ENCODE results near the gene MAP3K13.
"Not testable (repeated sequence)": the region's sequence is repeated elsewhere in the genome, so short reads cannot be mapped to it uniquely, and the experiment has no call there.

Gene MAP3K13

DNA sequence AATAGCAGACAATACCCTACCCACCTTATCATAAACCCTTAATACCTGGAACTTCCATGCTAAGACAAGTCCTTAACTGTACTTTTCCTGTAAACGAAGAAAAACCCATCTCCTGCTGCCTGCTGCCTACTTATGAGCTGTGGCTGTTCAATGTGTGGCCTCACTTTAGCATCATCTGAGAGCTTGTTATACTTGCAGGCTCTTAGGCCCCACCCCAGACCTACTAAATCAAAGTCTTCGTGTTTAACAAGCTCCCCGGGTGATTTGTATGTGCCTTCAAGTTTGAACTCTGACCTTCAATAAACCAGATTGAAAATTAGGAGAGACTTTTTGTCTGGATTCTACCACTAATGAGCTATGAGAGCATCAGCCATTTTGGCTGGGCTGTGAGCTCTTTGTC lies 106.6 kb downstream of the MAP3K13 start:
- TF ChIP-seq, protein P1, sequence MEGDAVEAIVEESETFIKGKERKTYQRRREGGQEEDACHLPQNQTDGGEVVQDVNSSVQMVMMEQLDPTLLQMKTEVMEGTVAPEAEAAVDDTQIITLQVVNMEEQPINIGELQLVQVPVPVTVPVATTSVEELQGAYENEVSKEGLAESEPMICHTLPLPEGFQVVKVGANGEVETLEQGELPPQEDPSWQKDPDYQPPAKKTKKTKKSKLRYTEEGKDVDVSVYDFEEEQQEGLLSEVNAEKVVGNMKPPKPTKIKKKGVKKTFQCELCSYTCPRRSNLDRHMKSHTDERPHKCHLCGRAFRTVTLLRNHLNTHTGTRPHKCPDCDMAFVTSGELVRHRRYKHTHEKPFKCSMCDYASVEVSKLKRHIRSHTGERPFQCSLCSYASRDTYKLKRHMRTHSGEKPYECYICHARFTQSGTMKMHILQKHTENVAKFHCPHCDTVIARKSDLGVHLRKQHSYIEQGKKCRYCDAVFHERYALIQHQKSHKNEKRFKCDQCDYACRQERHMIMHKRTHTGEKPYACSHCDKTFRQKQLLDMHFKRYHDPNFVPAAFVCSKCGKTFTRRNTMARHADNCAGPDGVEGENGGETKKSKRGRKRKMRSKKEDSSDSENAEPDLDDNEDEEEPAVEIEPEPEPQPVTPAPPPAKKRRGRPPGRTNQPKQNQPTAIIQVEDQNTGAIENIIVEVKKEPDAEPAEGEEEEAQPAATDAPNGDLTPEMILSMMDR (conservative IDR thresholded peaks at IDR 0.05; ENCODE audit: low read length), result no peak
- no peak for DNase-seq (ENCODE audit: low read depth)
- H3K4me3 ChIP-seq (ENCODE audit: low read length), result no peak overlapping the region

DNA sequence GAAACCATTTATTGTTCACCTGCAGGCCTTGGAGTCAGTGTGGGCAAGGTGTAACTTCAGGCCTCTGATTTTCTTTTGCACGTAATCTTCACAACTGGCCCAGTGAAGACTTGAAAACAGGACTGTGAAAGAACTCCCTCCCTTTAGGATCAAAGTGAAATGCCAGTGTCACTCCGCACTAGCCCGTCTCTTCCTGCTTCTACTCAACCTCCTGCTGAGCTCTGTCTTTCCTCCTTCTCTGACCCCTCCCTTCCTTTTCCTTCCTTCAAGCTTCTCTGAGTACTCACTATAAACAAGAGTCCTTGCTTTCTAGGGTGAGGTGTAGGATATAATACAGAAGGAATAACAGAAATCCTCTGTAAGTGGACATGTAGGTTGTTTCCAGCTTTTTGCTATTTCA lies 107.4 kb downstream of the MAP3K13 start:
- TF ChIP-seq, protein P1 (conservative IDR thresholded peaks at IDR 0.05; ENCODE audit: low read length), result no peak
- no peak for DNase-seq (ENCODE audit: low read depth)
- no peak overlapping the region for H3K4me3 ChIP-seq (ENCODE audit: low read length)

DNA sequence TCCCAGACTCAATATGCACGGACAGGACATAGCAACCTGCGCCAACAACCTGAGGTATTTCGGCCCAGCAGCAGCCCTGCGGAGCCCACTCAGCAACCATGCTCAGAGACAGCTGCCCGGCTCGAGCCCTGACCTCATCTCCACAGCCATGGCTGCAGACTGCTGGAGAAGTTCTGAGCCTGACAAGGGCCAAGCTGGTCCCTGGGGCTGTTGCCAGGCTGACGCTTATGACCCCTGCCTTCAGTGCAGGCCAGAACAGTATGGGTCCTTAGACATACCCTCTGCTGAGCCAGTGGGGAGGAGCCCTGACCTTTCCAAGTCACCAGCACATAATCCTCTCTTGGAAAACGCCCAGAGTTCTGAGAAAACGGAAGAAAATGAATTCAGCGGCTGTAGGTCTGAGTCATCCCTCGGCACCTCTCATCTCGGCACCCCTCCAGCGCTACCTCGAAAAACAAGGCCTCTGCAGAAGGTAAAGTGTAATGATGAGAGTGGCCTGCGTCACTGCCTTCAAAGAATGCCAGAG lies 110.4 kb downstream of the MAP3K13 start:
- TF ChIP-seq, protein P1 (conservative IDR thresholded peaks at IDR 0.05; ENCODE audit: low read length), result no peak
- no peak overlapping the region for H3K4me3 ChIP-seq (ENCODE audit: low read length)
- DNase-seq (ENCODE audit: low read depth), result no peak

DNA sequence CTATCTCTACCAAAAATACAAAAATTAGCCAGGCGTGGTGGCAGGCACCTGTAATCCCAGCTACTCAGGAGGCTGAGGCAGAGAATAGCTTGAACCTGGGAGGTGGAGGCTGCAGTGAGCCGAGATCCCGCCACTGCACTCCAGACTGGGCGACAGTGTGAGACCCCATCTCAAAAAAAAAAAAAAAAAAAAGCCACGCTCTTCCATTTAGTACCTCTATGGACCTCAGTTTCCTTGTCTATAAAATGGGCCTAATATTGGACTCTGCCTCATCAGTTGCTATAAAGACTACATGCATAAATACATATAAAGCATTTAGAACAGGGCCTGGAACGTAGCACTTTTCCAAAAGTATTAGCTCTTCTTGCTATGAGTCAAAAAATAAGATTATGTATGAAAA lies 112.0 kb downstream of the MAP3K13 start:
- not testable (repeated sequence) for H3K4me3 ChIP-seq (ENCODE audit: low read length); DNase-seq (ENCODE audit: low read depth)

DNA sequence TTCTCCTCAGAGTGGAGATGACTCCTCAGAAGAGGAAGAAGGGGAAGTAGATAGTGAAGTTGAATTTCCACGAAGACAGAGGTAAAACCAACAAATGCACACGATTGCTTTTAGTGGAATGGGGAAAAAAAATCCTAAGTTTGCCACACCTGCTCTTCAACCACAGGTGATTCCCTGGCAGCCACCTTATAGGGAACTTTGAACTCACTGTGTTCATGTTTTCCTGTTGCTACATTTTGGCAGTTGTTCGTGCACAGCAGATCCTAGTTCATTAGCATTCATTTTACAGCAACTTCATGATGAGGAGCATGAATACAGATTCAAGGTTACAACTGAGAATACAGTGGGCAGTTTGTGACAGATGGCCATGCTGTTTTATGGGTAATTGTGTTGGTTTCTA lies 114.4 kb downstream of the MAP3K13 start:
- no peak overlapping the region for H3K4me3 ChIP-seq (ENCODE audit: low read length)
- DNase-seq (ENCODE audit: low read depth), result no peak
- TF ChIP-seq, protein P1 (conservative IDR thresholded peaks at IDR 0.05; ENCODE audit: low read length), result no peak

DNA sequence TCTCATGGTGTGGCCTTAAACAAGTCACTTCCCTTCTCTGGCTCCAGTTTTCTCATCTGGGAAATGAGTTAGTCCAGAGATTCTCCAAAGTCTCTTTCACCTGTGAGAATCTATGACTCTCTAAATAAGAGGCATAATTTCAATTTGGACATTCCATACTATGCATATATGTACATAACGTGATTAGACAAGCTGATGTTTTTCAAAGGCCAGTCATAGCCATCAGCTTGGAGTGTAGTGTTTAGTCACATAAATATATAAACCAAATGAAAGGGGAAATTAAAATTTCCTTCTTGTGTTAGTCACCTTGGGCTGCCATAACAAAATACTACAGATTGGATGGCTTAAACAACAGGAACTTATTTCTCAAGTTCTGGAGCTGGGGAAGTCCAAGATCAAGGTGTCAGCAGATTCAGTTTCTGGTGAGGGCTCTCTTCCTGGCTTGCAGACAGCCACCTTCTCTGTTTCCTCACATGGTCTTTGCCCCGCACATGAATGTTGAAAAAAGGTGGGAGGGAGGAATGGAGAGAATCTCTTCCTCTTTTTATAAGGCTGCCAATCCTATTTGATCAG lies 116.5 kb downstream of the MAP3K13 start:
- H3K4me3 ChIP-seq (ENCODE audit: low read length), result no peak overlapping the region

DNA sequence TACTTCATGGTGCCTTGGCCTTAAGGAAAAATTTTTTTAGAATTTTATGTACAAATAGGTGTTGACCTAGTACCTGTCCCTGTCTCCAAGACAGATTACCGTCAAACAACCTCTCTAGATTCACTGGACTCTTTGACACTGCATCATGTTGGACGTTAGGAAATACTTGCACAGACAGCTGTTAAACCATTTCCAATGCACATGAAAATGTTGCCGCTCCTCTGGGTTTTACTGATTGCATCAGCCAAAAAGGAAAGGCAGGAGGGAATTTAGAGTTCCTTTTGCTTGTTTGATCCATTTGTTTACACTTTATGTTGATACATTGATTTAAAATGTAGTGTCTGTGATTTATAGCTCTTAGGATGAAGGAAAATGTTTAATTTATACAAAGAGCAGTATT lies 121.4 kb downstream of the MAP3K13 start:
- no peak for DNase-seq (ENCODE audit: low read depth)
- TF ChIP-seq, protein P1 (conservative IDR thresholded peaks at IDR 0.05; ENCODE audit: low read length), result no peak

More for the DNA sequence above, 116.5 kb downstream of the MAP3K13 start:
- TF ChIP-seq, protein P1 (conservative IDR thresholded peaks at IDR 0.05; ENCODE audit: low read length), result no peak
- no peak for DNase-seq (ENCODE audit: low read depth)

More for the DNA sequence above, 121.4 kb downstream of the MAP3K13 start:
- no peak overlapping the region for H3K4me3 ChIP-seq (ENCODE audit: low read length)

Measured in AG10803 (cell line).